Thoracic aorta (tissue), 2 donors: ENCODE data around the gene FANCM. TPM values are rescaled to one million over a fixed set of nuclear protein-coding genes. Genes with fewer than 3 reads are reported as not detected.

ENCODE experiments used
- ATAC-seq: fragments of 150-250 bp; one replicate; pipeline ENCODE4 v1.8.0; 2017; ENCODE audit warnings: low read depth; ENCODE audit not compliant: insufficient number of reproducible peaks, low FRiP score
- DNase-seq: peaks from one replicate; pipeline ENCODE4 v3.0.0-alpha.2; 2020; ENCODE audit warnings: low spot score
- H3K27ac ChIP-seq, 2 donors: fragments of 200-600 bp; sonication (generic); 1 replicate in 1 of 2; 2 replicates in 1 of 2; pipeline ENCODE4 v1.5.1; 2016; ENCODE audit warnings: mild to moderate bottlenecking in 2 of 2, moderate library complexity in 2 of 2
- H3K27me3 ChIP-seq: fragments of 200-600 bp; sonication (generic); replicated peaks from 2 replicates; pipeline ENCODE4 v1.6.0; 2016; ENCODE audit warnings: mild to moderate bottlenecking; ENCODE audit not compliant: insufficient read depth
- H3K36me3 ChIP-seq: fragments of 200-600 bp; sonication (generic); one replicate; pipeline ENCODE4 v1.5.1; 2016
- H3K4me1 ChIP-seq, 2 donors: fragments of 200-600 bp; sonication (generic); 1 replicate in 1 of 2; 2 replicates in 1 of 2; pipeline versions ENCODE4 v1.5.1 to v1.6.0; 2016; ENCODE audit warnings: low read depth in 2 of 2, mild to moderate bottlenecking in 1 of 2; ENCODE audit not compliant: control insufficient read depth in 1 of 2
- H3K4me3 ChIP-seq: fragments of 200-600 bp; sonication (generic); 2 replicates; pipeline ENCODE4 v1.5.1; 2016; ENCODE audit warnings: mild to moderate bottlenecking
- H3K9me3 ChIP-seq: fragments of 200-600 bp; sonication (generic); 2 replicates; pipeline ENCODE4 v1.5.1; 2016
- CTCF ChIP-seq: fragments of 200-600 bp; sonication (generic); IDR thresholded peaks from one replicate; pipeline ENCODE4 v1.5.1; 2019; ENCODE audit warnings: antibody characterized with exemption
- total RNA-seq, 2 donors: library from RNA; depleted of rRNA; stranded (reverse); fragments of >200 nt; gene quantifications; one replicate each; pipeline versions ENCODE4 v1.1.0 to v1.2.3, GENCODE V29; 2016

Gene FANCM
- total RNA-seq, 2 donors from 2014 or later, result 4.3 to 10.7 TPM

GRCh38 chr14:45222485-45223262 is 86.9 kb downstream of the FANCM start:
- Histone ChIP-seq H3K9me3 (no peaks in the 10 kb centered on the region), H3K36me3 (peaks cover 11% of the 10 kb centered on the region), H3K4me1 (no peaks in the 10 kb centered on the region), H3K27me3 (no peaks in the 10 kb centered on the region), H3K4me3 (no peak overlapping the region), H3K27ac (no peak overlapping the region)
- ATAC-seq (no peak), DNase-seq (no peak)
- TF ChIP-seq CTCF, result no peak

GRCh38 chr14:45227566-45227965 is 91.8 kb downstream of the FANCM start:
- Histone ChIP-seq H3K27ac (no peak overlapping the region), H3K27me3 (no peaks in the 10 kb centered on the region), H3K9me3 (no peaks in the 10 kb centered on the region), H3K36me3 (peaks cover 14% of the 10 kb centered on the region), H3K4me1 (no peaks in the 10 kb centered on the region), H3K4me3 (no peak overlapping the region)
- DNase-seq (no peak), ATAC-seq (no peak)
- TF ChIP-seq CTCF, result no peak

- no peak for DNase-seq
- no peak for ATAC-seq
- no peak overlapping the region for H3K4me3 ChIP-seq
Observed at GRCh38 chr14:45238988-45239387, 103.3 kb downstream of the FANCM start.

DNA sequence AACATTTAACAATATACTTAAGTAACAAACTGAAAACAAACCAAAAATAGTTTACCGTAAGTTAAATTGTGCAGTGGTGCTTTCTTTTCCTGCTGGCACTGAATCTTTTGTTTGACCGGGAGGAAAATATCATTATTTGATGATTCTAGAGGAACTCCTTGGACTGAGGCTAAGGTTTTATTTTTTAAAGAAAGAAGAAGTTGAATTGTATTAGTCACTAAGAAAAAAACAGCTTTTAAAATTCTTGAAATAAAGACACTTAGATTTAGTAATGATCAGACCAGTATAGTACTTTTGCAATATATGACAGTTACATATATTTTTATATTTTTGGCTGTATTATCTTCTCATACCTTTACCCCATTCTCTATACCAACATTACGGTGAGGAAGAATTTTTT is 107.0 kb downstream of the FANCM start:
- H3K27ac ChIP-seq, result peak overlapping the region; percentile 23 to 28

More at GRCh38 chr14:45238988-45239387, 103.3 kb downstream of the FANCM start:
- H3K9me3 ChIP-seq, result no peaks in the 10 kb centered on the region
- H3K36me3 ChIP-seq, result no peaks in the 10 kb centered on the region
- TF ChIP-seq CTCF, result no peak
- H3K27me3 ChIP-seq, result no peaks in the 10 kb centered on the region
- peaks cover 5 to 14% of the 10 kb centered on the region in 2 donors for H3K4me1 ChIP-seq
- H3K27ac ChIP-seq, result no peak overlapping the region

GRCh38 chr14:45246151-45246550 is 110.4 kb downstream of the FANCM start:
- Histone ChIP-seq H3K4me3 (no peak overlapping the region), H3K4me1 (peaks cover 16 to 20% of the 10 kb centered on the region in 2 donors), H3K27me3 (no peaks in the 10 kb centered on the region), H3K27ac (no peak overlapping the region), H3K9me3 (no peaks in the 10 kb centered on the region), H3K36me3 (no peaks in the 10 kb centered on the region)
- DNase-seq (no peak), ATAC-seq (no peak)
- no peak for TF ChIP-seq CTCF

More for the DNA sequence above, 107.0 kb downstream of the FANCM start:
- Histone ChIP-seq H3K9me3 (no peaks in the 10 kb centered on the region), H3K4me3 (peak overlapping the region; percentile 51), H3K36me3 (no peaks in the 10 kb centered on the region), H3K27me3 (no peaks in the 10 kb centered on the region), H3K4me1 (peaks cover 11 to 14% of the 10 kb centered on the region in 2 donors)
- DNase-seq (no peak), ATAC-seq (no peak)
- no peak for TF ChIP-seq CTCF
